Measurements from ENCODE around the gene CTSO. TPM values are rescaled to one million over a fixed set of nuclear protein-coding genes. Genes with fewer than 3 reads are reported as not detected.

Gene CTSO
- total and polyA plus RNA-seq, 2 of the 8 experiments (the other 6 are each of a cell fraction or from before 2014, with no cell fraction given), result 0.39 to 0.41 TPM

DNA sequence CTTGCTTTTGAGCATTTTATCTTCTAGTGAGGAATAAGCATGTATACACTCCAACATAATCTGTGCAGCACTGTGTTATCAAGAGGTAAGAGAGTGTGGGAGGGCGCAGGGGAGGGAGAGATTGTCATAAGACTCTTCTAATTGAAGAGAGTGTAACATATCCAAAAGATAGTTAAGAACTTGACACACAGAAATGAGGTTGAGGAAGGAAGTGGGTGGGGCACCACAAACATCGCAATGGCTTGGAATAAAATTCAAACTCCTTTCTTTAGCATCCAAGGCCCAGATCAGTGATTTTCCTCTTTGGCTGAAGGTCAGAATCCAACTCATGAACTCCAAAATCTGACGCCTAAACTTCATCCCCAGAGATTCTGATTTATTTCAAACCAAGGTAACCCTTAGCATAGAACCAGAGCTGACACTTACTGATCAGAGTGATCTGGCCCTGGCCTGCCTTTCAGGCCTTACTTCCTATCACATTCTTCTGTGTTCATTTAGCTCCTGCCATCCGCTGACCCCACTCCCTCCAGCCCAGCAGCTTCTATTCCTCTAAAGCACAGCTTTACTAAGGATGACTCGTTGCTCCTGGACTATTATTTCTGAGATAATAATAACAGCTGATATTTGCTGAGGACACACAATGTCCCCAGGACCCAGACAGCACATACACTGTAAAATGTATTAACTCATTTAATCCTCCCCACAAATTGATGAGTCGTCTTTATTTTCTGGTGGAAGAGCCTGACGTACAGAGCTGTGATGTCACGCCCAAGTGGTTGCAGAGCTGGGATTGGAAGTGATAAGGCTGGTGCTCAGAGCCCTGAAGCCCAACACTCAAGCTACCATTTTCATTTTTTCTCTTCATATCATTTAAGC, 10.6 kb upstream of the CTSO start:
- Histone ChIP-seq H2BK5ac (ENCODE audit: low read depth, low read length) (no peak overlapping the region), H4K20me1 (replicated peaks in 1 of 2; ENCODE audit: control insufficient read depth in 1 of 2, insufficient read depth in 2 of 2, low read length in 2 of 2) (no peaks in the 10 kb centered on the region), H3K79me2 (ENCODE audit: control insufficient read depth in 1 of 2, insufficient read depth in 2 of 2, low read length in 2 of 2) (no peaks in the 10 kb centered on the region), H3K9ac (replicated peaks in 1 of 4; ENCODE audit: extremely low read depth in 1 of 4, low read depth in 3 of 4, low read length in 3 of 4) (no peak overlapping the region), H3K36me3 (ENCODE audit: control insufficient read depth in 2 of 4, insufficient read depth in 4 of 4, low read length in 3 of 4) (no peaks in the 10 kb centered on the region), H2BK20ac (ENCODE audit: low read length) (no peak overlapping the region), H2BK120ac (replicated peaks; ENCODE audit: low read depth, low read length) (no peak overlapping the region), H3K4me3 (ENCODE audit: extremely low read depth in 1 of 4, insufficient read depth in 2 of 4, low read depth in 3 of 4, low read length in 4 of 4) (no peak overlapping the region), H4K5ac (ENCODE audit: insufficient read length, low read depth, low read length) (no peak overlapping the region), H3K18ac (ENCODE audit: extremely low read depth, low read length) (no peak overlapping the region), H2AFZ (ENCODE audit: low read length) (no peak overlapping the region), H4K8ac (ENCODE audit: extremely low read depth, insufficient read depth, low read length) (no peak overlapping the region), H2BK12ac (ENCODE audit: low read depth, low read length) (no peak overlapping the region), H3K27me3 (replicated peaks in 1 of 4; ENCODE audit: control insufficient read depth in 3 of 4, extremely low read depth in 1 of 4, insufficient read depth in 3 of 4, low read length in 3 of 4) (no peaks in the 10 kb centered on the region), H3K9me3 (ENCODE audit: insufficient read depth in 2 of 2, low read depth in 1 of 2, low read length in 1 of 2) (no peaks in the 10 kb centered on the region), H3K27ac (ENCODE audit: low read depth, low read length) (no peak overlapping the region), H2BK15ac (ENCODE audit: low read length) (no peak overlapping the region), H3K4me2 (ENCODE audit: insufficient read depth in 1 of 2, low read depth in 2 of 2, low read length in 2 of 2) (no peak overlapping the region), H3K4ac (replicated peaks; ENCODE audit: insufficient read length, low read depth, low read length) (no peak overlapping the region), H3K23ac (ENCODE audit: insufficient read length) (no peak overlapping the region), H3K14ac (ENCODE audit: insufficient read length) (no peak overlapping the region), H3K23me2 (ENCODE audit: low read depth, low read length) (no peaks in the 10 kb centered on the region), H3K4me1 (replicated peaks in 1 of 4; ENCODE audit: control insufficient read depth in 3 of 4, insufficient read depth in 4 of 4, low read length in 3 of 4) (no peaks in the 10 kb centered on the region), H4K91ac (replicated peaks; ENCODE audit: insufficient read length, low read length) (no peak overlapping the region), H3K56ac (replicated peaks; ENCODE audit: insufficient read length, low read depth, low read length) (no peak overlapping the region), H3K79me1 (ENCODE audit: low read depth, low read length) (no peaks in the 10 kb centered on the region), H2AK5ac (ENCODE audit: low read depth, low read length) (no peak overlapping the region)
- DNase-seq (ENCODE audit: low read depth in 1 of 2, low spot score in 2 of 2), result no peak
- ChIA-PET CTCF (ENCODE audit: partially characterized antibody) (interaction anchor here (1.0 kb wide), 1 partner anchor 9 kb away, joined by 3 read pairs; no protein-coding TSS in a partner anchor), POLR2A (ENCODE audit: partially characterized antibody) (interaction anchor here (1.3 kb wide), 1 partner anchor 10 kb away, joined by 3 read pairs; no protein-coding TSS in a partner anchor)
- FAIRE-seq, result no peak
- TF ChIP-seq MAFK (IDR thresholded peaks at IDR 0.05; ENCODE audit: low read depth, low read length) (peak; percentile 57; the same call in 1 of the 2 replicates), SP4 (IDR thresholded peaks at IDR 0.05; ENCODE audit: low read length) (no peak)
- 95% methylated on average over 8 of the region's 8 CpGs; no CpG with 5 or more reads in 1 of the 2 experiments for WGBS, 2 experiments (ENCODE audit: extremely low coverage in 1 of 2, insufficient coverage in 1 of 2, insufficient read length in 1 of 2, insufficient replicate concordance in 2 of 2, low coverage in 1 of 2, low lambda C conversion rate in 2 of 2, missing lambda C conversion rate in 1 of 2)
